Neuron (in vitro differentiated cells): ENCODE measurements around the gene SLC12A2.

ENCODE experiments used
- H2AFZ ChIP-seq: one replicate; pipeline ENCODE4 v1.6.1; 2013; ENCODE audit warnings: low read depth, mild to moderate bottlenecking, inconsistent platforms, low read length, moderate library complexity
- H3K27me3 ChIP-seq: one replicate; pipeline ENCODE4 v1.6.1; 2013; ENCODE audit warnings: low read length; ENCODE audit not compliant: insufficient read depth
- H3K36me3 ChIP-seq: one replicate; pipeline ENCODE4 v1.6.1; 2013; ENCODE audit warnings: low read length; ENCODE audit not compliant: insufficient read depth
- H3K4me1 ChIP-seq: one replicate; pipeline ENCODE4 v1.6.1; 2013; ENCODE audit warnings: low read length; ENCODE audit not compliant: insufficient read depth
- H3K4me3 ChIP-seq: 2 replicates; pipeline ENCODE4 v1.5.1; 2013; ENCODE audit warnings: mild to moderate bottlenecking, low read length, moderate library complexity
- H3K9me3 ChIP-seq: one replicate; pipeline ENCODE4 v1.6.1; 2013; ENCODE audit warnings: low read length

Gene SLC12A2

DNA sequence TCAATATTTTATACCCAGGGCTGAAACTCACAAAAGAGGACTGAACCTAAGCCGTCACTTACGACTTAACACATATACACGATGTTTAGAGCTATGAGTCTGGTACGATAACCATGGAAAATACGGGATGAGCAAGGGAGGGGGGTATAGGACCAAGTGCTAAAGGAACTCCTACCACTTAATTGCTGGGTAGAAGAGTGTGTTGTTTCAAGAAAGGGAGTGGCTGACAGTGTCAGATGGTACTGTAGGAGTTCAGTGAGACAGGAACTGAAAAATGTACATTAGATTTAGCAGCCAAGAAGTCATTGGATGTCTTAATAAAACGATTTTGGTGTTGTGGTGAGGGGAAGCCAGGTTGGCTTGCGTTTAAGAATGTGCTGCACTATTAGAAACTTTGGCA lies 21.6 kb downstream of the SLC12A2 start:
- H2AFZ ChIP-seq = no peak overlapping the region

DNA sequence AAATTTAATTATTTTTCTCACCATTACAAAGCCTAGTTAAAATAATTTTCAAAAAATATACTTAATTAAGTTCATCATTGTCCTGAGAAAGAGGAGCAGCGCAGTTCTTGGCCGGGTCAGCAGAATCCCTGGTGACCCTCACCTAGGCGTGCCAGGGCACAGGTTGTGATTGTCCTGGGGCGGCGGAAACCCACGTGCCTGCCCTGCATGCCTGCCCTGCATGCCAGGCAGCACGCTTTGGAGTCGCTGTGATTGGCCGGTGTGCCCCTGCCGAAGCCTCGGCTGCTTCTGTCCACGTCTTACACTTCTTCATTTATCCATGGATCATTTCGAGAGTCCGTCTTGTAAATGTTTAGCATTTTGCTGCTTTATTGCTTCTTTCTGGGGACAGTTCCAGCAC lies 25.6 kb downstream of the SLC12A2 start:
- Histone ChIP-seq H3K4me1 (no peaks in the 10 kb centered on the region), H3K4me3 (no peak overlapping the region), H3K9me3 (peaks cover 3% of the 10 kb centered on the region), H3K27me3 (no peaks in the 10 kb centered on the region), H3K36me3 (peaks cover 10% of the 10 kb centered on the region), H2AFZ (no peak overlapping the region)

More for the DNA sequence above, 21.6 kb downstream of the SLC12A2 start:
- Histone ChIP-seq H3K4me1 (no peaks in the 10 kb centered on the region), H3K9me3 (peaks cover 2% of the 10 kb centered on the region), H3K4me3 (no peak overlapping the region), H3K36me3 (peaks cover 1% of the 10 kb centered on the region), H3K27me3 (no peaks in the 10 kb centered on the region)

DNA sequence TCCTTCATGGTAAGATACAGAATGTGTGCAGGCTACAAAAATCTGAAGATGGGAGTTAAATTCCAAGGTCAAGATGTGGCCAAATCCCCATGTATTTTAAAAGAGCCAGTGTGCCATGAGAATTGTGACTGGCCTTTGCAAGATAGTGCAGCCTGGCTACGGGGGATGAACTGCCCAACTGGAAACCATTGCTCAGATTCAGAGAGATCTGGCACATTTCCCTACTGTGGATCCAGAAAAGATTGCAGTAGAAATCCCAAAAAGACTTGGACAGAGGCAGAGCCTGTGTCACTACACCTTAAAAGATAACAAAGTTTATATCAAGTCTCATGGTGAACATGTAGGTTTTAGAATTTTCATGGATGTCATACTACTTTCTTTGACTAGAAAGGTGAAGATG lies 26.2 kb downstream of the SLC12A2 start:
- H3K9me3 ChIP-seq = peaks cover 3% of the 10 kb centered on the region
- peaks cover 16% of the 10 kb centered on the region for H3K36me3 ChIP-seq
- no peak overlapping the region for H2AFZ ChIP-seq
- no peak overlapping the region for H3K4me3 ChIP-seq
- H3K4me1 ChIP-seq = no peaks in the 10 kb centered on the region
- no peaks in the 10 kb centered on the region for H3K27me3 ChIP-seq

GRCh38 chr5:128111818-128112448 lies 28.4 kb downstream of the SLC12A2 start:
- no peak overlapping the region for H2AFZ ChIP-seq
- no peak overlapping the region for H3K4me3 ChIP-seq
- no peaks in the 10 kb centered on the region for H3K27me3 ChIP-seq
- peaks cover 34% of the 10 kb centered on the region for H3K36me3 ChIP-seq
- no peaks in the 10 kb centered on the region for H3K4me1 ChIP-seq
- peaks cover 3% of the 10 kb centered on the region for H3K9me3 ChIP-seq

GRCh38 chr5:128116445-128116844 lies 32.9 kb downstream of the SLC12A2 start:
- Histone ChIP-seq H3K9me3 (peaks cover 7% of the 10 kb centered on the region), H2AFZ (no peak overlapping the region), H3K27me3 (no peaks in the 10 kb centered on the region), H3K4me1 (no peaks in the 10 kb centered on the region), H3K36me3 (peaks cover 42% of the 10 kb centered on the region), H3K4me3 (no peak overlapping the region)

DNA sequence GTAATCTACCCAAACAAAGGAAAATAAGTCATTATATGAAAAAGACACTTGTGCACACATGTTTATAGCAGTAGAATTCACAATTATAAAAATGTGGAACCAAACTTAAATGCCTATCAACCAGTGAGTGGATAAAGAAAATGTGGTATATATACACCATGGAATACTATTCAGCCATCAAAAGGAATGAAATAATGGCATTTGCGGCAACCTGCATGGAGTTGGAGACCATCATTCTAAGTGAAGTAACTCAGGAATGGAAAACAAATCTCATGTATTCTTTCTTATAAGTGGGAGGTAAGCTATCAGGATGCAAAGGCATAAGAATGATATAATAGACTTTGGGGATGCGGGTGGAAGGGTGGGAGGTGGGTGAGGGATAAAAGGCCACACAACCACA lies 34.6 kb downstream of the SLC12A2 start:
- Histone ChIP-seq H2AFZ (no peak overlapping the region), H3K9me3 (peaks cover 7% of the 10 kb centered on the region), H3K36me3 (peaks cover 41% of the 10 kb centered on the region), H3K4me3 (no peak overlapping the region), H3K27me3 (no peaks in the 10 kb centered on the region), H3K4me1 (no peaks in the 10 kb centered on the region)

- no peak overlapping the region for H2AFZ ChIP-seq
- H3K36me3 ChIP-seq = peaks cover 15% of the 10 kb centered on the region
- no peaks in the 10 kb centered on the region for H3K4me1 ChIP-seq
- H3K9me3 ChIP-seq = peaks cover 7% of the 10 kb centered on the region
- H3K27me3 ChIP-seq = no peaks in the 10 kb centered on the region
- H3K4me3 ChIP-seq = no peak overlapping the region
These were observed 38.1 kb downstream of the SLC12A2 start for GRCh38 chr5:128121651-128122050.

GRCh38 chr5:128123936-128124335 lies 40.4 kb downstream of the SLC12A2 start:
- no peak overlapping the region for H2AFZ ChIP-seq
- peaks cover 1% of the 10 kb centered on the region for H3K9me3 ChIP-seq
- H3K4me1 ChIP-seq = no peaks in the 10 kb centered on the region
- peaks cover 2% of the 10 kb centered on the region for H3K36me3 ChIP-seq
- no peak overlapping the region for H3K4me3 ChIP-seq
- no peaks in the 10 kb centered on the region for H3K27me3 ChIP-seq

- peaks cover 6% of the 10 kb centered on the region for H3K36me3 ChIP-seq
- H3K4me1 ChIP-seq = no peaks in the 10 kb centered on the region
- H3K27me3 ChIP-seq = no peaks in the 10 kb centered on the region
- no peak overlapping the region for H2AFZ ChIP-seq
- H3K9me3 ChIP-seq = no peaks in the 10 kb centered on the region
- H3K4me3 ChIP-seq = no peak overlapping the region
These were observed 42.7 kb downstream of the SLC12A2 start for GRCh38 chr5:128126241-128126640.

DNA sequence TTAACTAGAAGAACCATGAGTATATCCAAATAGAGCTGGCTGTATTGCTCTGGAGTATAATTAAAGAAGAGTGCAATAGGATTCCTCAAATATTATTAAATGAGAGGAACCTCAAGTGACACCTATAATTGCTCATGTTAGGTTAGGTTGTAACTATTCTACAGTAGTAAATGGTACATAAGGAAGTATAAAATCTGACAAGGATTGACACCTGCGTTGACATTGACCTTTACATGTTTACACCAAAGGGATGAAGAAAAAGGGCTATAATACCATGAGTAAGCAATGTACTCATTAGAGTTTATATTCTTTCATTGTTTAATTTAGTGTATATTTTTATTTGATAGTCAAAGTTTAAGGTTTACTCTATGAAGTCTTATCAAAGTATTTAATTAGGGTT lies 48.9 kb downstream of the SLC12A2 start:
- Histone ChIP-seq H3K36me3 (peaks cover 33% of the 10 kb centered on the region), H3K4me3 (no peak overlapping the region), H2AFZ (no peak overlapping the region), H3K4me1 (no peaks in the 10 kb centered on the region), H3K9me3 (no peaks in the 10 kb centered on the region), H3K27me3 (no peaks in the 10 kb centered on the region)

DNA sequence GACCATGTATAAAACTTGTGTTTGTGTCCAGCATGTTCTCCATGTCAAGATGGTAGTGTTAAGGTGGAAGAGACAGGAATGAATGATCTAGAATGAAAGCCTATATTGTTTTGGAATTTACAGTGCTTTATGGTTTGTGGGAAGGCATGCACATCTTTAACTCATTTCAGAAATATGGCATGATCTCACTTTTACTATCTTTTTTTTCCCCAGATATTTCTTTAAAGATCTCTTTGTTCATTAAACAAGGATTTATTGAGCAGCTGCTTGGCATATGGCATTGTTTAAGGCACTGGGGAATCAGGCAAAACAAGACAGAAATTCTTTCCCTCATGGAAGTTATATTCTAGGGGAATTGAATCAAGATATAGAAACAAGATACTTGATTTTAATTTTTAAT lies 51.7 kb downstream of the SLC12A2 start:
- H3K9me3 ChIP-seq = no peaks in the 10 kb centered on the region
- no peak overlapping the region for H3K4me3 ChIP-seq
- H2AFZ ChIP-seq = no peak overlapping the region
- peaks cover 45% of the 10 kb centered on the region for H3K36me3 ChIP-seq
- H3K27me3 ChIP-seq = no peaks in the 10 kb centered on the region
- no peaks in the 10 kb centered on the region for H3K4me1 ChIP-seq

- H3K27me3 ChIP-seq = no peaks in the 10 kb centered on the region
- H3K4me3 ChIP-seq = no peak overlapping the region
- H3K9me3 ChIP-seq = no peaks in the 10 kb centered on the region
- no peaks in the 10 kb centered on the region for H3K4me1 ChIP-seq
- no peak overlapping the region for H2AFZ ChIP-seq
- peaks cover 10% of the 10 kb centered on the region for H3K36me3 ChIP-seq
These were observed 60.3 kb downstream of the SLC12A2 start for GRCh38 chr5:128143911-128144310.

GRCh38 chr5:128144491-128144890 lies 60.9 kb downstream of the SLC12A2 start:
- Histone ChIP-seq H3K27me3 (no peaks in the 10 kb centered on the region), H3K4me1 (no peaks in the 10 kb centered on the region), H2AFZ (no peak overlapping the region), H3K4me3 (no peak overlapping the region), H3K9me3 (no peaks in the 10 kb centered on the region), H3K36me3 (peaks cover 12% of the 10 kb centered on the region)

DNA sequence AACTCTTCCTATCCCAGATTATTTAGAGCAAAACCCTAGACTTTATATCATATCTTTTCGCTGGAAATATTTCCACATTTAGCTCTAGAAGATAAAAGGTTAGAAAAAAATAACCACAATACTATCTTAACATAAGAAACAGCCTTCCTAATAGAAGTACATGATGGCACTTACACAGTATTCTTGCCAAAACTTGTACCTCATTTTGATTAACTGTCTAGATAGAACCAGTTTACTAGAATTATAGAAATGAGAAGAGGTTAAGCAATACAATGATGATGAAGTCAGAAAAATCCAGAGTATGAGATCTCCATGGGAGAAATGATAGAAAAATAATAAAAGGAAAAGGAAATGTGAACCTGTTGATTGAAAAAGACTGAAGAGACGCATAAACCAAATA lies 63.1 kb downstream of the SLC12A2 start:
- Histone ChIP-seq H3K4me1 (no peaks in the 10 kb centered on the region), H3K36me3 (peaks cover 22% of the 10 kb centered on the region), H3K4me3 (no peak overlapping the region), H2AFZ (no peak overlapping the region), H3K9me3 (no peaks in the 10 kb centered on the region), H3K27me3 (no peaks in the 10 kb centered on the region)
